Heart left ventricle (tissue), 13 donors: ENCODE data around the gene GPC3.

ENCODE experiments used
- POLR2A ChIP-seq, 2 donors: fragments of 450-650 bp; IDR thresholded peaks; one replicate each; pipeline ENCODE4 v1.6.1; 2017; ENCODE audit warnings: antibody characterized with exemption in 2 of 2, mild to moderate bottlenecking in 2 of 2, moderate library complexity in 2 of 2
- TF ChIP-seq, protein P1 (sequence below), 12 donors: fragments of 200-600 bp; sonication (generic) in 4 of 12; IDR thresholded peaks; one replicate each; pipeline versions ENCODE4 v1.5.0 to v1.8.0; 2018 to 2022; ENCODE audit warnings: antibody characterized with exemption in 12 of 12, mild to moderate bottlenecking in 5 of 12
- donor health status: ischemic (EF 13 %, LVEDD 7.1; RV severe dilation, severe dysfunction).
- donor health status: DM: no; HTN: yes; CAD: no.
- donor health status: DM: no; HTN: no; CAD: no.
- donor health status: ischemic (EF 25% LVEDD 6.9; RV normal size, moderate dysfunction).
- donor health status: ischemic (EF 25% LVEDD 5.7; RV mildly dilated, moderate dysfunction).
- donor health status: ischemic (EF 35%, LVEDD 5.7; RV mildly dilated, moderate dysfunction).
- donor health status: nonischemic (EF 11% LVEDD 7.7; RV severe dilation, severe dysfunction).
- donor health status: DM: yes; HTN: yes; CAD: no.
- donor health status: PGD.
- donor health status: ischemic (EF 29% LVEDD 5.4; RV normal size, mild dysfunction).
- donor health status: nonischemic (EF 23%, LVEDD 6.1; RV moderate dilation, normal function).

DNA sequence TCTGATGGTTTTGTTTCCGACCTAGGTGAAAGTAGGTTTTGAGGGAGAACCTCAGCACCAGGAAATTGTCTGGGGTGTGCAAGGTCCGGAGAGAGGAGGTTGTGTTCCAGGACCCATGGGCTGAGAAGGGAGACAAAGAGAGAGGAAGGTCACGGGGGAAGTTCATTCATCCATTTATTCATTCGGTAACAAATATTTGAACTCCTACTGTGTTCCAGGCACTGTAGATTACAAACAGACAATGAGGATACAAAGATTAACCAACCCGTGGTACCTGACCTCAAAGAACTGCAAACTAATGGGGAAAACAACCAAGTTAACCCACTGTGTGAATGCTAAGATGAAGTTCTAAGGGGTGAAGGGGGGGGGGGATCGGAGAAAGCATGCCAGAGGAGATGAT is 1.8 kb upstream of the GPC3 start:
- TF ChIP-seq, protein P1, sequence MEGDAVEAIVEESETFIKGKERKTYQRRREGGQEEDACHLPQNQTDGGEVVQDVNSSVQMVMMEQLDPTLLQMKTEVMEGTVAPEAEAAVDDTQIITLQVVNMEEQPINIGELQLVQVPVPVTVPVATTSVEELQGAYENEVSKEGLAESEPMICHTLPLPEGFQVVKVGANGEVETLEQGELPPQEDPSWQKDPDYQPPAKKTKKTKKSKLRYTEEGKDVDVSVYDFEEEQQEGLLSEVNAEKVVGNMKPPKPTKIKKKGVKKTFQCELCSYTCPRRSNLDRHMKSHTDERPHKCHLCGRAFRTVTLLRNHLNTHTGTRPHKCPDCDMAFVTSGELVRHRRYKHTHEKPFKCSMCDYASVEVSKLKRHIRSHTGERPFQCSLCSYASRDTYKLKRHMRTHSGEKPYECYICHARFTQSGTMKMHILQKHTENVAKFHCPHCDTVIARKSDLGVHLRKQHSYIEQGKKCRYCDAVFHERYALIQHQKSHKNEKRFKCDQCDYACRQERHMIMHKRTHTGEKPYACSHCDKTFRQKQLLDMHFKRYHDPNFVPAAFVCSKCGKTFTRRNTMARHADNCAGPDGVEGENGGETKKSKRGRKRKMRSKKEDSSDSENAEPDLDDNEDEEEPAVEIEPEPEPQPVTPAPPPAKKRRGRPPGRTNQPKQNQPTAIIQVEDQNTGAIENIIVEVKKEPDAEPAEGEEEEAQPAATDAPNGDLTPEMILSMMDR (IDR thresholded peaks at IDR 0.05): no peak
- TF ChIP-seq POLR2A (IDR thresholded peaks at IDR 0.05): no peak
